DOHH2 (cell line): ENCODE data around the gene MSRB3.

ENCODE experiments used
- EZH2phosphoT487 ChIP-seq: fragments of 200-600 bp; sonication (generic); IDR thresholded peaks from 2 replicates; pipeline ENCODE4 v1.6.1; 2017; ENCODE audit warnings: borderline replicate concordance, mild to moderate bottlenecking, antibody characterized with exemption, low read length, moderate library complexity, mixed read lengths
- TF ChIP-seq, protein P1 (sequence below): fragments of 200-600 bp; sonication (generic); IDR thresholded peaks from one replicate; pipeline ENCODE4 v1.5.1; 2014; ENCODE audit warnings: antibody characterized with exemption, mild to moderate bottlenecking, low read depth, low read length; ENCODE audit not compliant: poor library complexity, severe bottlenecking

DNA sequence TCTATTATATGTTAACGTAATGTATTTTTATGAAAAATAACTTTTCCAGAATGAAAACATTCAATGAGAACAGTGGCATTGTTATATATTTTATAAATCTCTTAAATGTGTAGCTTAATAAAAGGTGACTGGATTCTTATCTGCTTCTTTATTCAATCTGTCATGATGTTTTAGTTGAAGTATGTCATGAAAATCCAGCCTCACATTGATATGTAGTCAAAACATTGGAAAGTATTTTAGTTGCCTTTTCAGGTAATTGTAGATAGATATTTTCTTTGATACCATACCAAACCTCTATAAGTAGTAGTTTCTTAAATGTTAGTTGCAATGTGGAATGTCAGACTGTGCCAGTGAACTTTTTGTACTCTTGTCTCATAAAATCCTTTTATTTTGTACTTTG lies 41.3 kb upstream of the MSRB3 start:
- TF ChIP-seq, protein P1, sequence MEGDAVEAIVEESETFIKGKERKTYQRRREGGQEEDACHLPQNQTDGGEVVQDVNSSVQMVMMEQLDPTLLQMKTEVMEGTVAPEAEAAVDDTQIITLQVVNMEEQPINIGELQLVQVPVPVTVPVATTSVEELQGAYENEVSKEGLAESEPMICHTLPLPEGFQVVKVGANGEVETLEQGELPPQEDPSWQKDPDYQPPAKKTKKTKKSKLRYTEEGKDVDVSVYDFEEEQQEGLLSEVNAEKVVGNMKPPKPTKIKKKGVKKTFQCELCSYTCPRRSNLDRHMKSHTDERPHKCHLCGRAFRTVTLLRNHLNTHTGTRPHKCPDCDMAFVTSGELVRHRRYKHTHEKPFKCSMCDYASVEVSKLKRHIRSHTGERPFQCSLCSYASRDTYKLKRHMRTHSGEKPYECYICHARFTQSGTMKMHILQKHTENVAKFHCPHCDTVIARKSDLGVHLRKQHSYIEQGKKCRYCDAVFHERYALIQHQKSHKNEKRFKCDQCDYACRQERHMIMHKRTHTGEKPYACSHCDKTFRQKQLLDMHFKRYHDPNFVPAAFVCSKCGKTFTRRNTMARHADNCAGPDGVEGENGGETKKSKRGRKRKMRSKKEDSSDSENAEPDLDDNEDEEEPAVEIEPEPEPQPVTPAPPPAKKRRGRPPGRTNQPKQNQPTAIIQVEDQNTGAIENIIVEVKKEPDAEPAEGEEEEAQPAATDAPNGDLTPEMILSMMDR, result no peak
- no peak for TF ChIP-seq EZH2phosphoT487
